HepG2 (cell line): ENCODE measurements around the gene HPS1. TPM values are rescaled to one million over a fixed set of nuclear protein-coding genes. Genes with fewer than 3 reads are reported as not detected.
A peak's percentile ranks its signal among the peaks of the same experiment; 100 is the strongest.

Source experiments
- DNMT3B ChIP-seq: conservative IDR thresholded peaks from 2 replicates; pipeline ENCODE4 v1.6.1; 2016; ENCODE audit warnings: missing biosample characterization, control low read depth
- MTF1 ChIP-seq: sonication (generic); formaldehyde crosslinking; IDR thresholded peaks from 2 replicates; pipeline ENCODE4 v1.5.0; 2020; ENCODE audit warnings: missing genetic modification reagents
- U2AF1 ChIP-seq: fragments of 200-400 bp; formaldehyde crosslinking; optimal IDR thresholded peaks from 2 replicates; pipeline ENCODE3; 2017; ENCODE audit warnings: mild to moderate bottlenecking, low read depth, low read length
- ZBTB39 ChIP-seq: sonication (generic); formaldehyde crosslinking; IDR thresholded peaks from 2 replicates; pipeline ENCODE4 v1.5.0; 2020; ENCODE audit warnings: missing genetic modification reagents
- ZNF143 ChIP-seq: sonication (generic); formaldehyde crosslinking; IDR thresholded peaks from 2 replicates; pipeline ENCODE4 v1.4.0; 2020; ENCODE audit warnings: missing genetic modification reagents
- ZNF180 ChIP-seq: sonication (generic); formaldehyde crosslinking; IDR thresholded peaks from 2 replicates; pipeline ENCODE4 v1.4.0; 2020; ENCODE audit warnings: low read depth, missing genetic modification reagents, borderline replicate concordance
- ZNF441 ChIP-seq: sonication (generic); formaldehyde crosslinking; IDR thresholded peaks from 2 replicates; pipeline ENCODE4 v1.7.0; 2021; ENCODE audit warnings: missing genetic modification reagents, borderline replicate concordance
- ZNF460 ChIP-seq: sonication (generic); formaldehyde crosslinking; IDR thresholded peaks from 2 replicates; pipeline ENCODE4 v1.5.1; 2020; ENCODE audit warnings: missing genetic modification reagents, mild to moderate bottlenecking, borderline replicate concordance
- ZNF468 ChIP-seq: sonication (generic); formaldehyde crosslinking; IDR thresholded peaks from 2 replicates; pipeline ENCODE4 v1.8.0; 2022; ENCODE audit warnings: mild to moderate bottlenecking, moderate library complexity, missing genetic modification reagents
- ZNF569 ChIP-seq: sonication (generic); formaldehyde crosslinking; IDR thresholded peaks from 2 replicates; pipeline ENCODE4 v1.5.0; 2020; ENCODE audit warnings: mild to moderate bottlenecking, missing genetic modification reagents, moderate library complexity, borderline replicate concordance
- ZNF703 ChIP-seq: sonication (generic); formaldehyde crosslinking; IDR thresholded peaks from 2 replicates; pipeline ENCODE4 v1.5.1; 2020; ENCODE audit warnings: missing genetic modification reagents, mild to moderate bottlenecking, moderate library complexity, borderline replicate concordance
- ZNF761 ChIP-seq: sonication (generic); formaldehyde crosslinking; conservative IDR thresholded peaks from 2 replicates; pipeline ENCODE4 v1.4.0; 2020; ENCODE audit warnings: mild to moderate bottlenecking, missing genetic modification reagents
- ZSCAN20 ChIP-seq: sonication (generic); formaldehyde crosslinking; IDR thresholded peaks from 2 replicates; pipeline ENCODE4 v1.4.0; 2020; ENCODE audit warnings: missing genetic modification reagents, mild to moderate bottlenecking, borderline replicate concordance
- polyA plus RNA-seq, 8 experiments: library from polyadenylated mRNA; depleted of rRNA in 3 of 8; stranded (reverse) in 7 of 8; unstranded in 1 of 8; fragments of >200 nt; fragmentation: Illumina TruSeq in 4 of 8; extraction: Trizol in 4 of 8; gene quantifications; 2 replicates each; pipeline versions ENCODE4 v1.2.1 to v1.2.3, GENCODE V29; 2011 to 2016; ENCODE audit warnings: low read depth in 4 of 8, missing spikeins in 1 of 8, mixed read lengths in 1 of 8; ENCODE audit not compliant: insufficient read depth in 1 of 8
- total RNA-seq, 5 experiments: library from RNA; depleted of rRNA; stranded (reverse); fragments of >200 nt; fragmentation: Illumina TruSeq; extraction: Trizol; gene quantifications; 2 replicates each; pipeline ENCODE4 v1.2.3, GENCODE V29; 2016; ENCODE audit warnings: low read depth in 1 of 5
- TF ChIP-seq, protein P1 (sequence below): sonication (generic); formaldehyde crosslinking; IDR thresholded peaks from 2 replicates; pipeline ENCODE4 v1.5.0; 2020; ENCODE audit warnings: mild to moderate bottlenecking, missing genetic modification reagents
- TF ChIP-seq, protein P2 (sequence below): sonication (generic); formaldehyde crosslinking; IDR thresholded peaks from 2 replicates; pipeline ENCODE4 v1.4.0; 2020; ENCODE audit warnings: missing genetic modification reagents
- TF ChIP-seq, protein P3 (sequence below): IDR thresholded peaks from 2 replicates; pipeline ENCODE4 v1.6.1; 2012; ENCODE audit warnings: low read depth, low read length, improper control_type of control experiment
- TF ChIP-seq, protein P4 (sequence below): sonication (generic); formaldehyde crosslinking; IDR thresholded peaks from 2 replicates; pipeline ENCODE4 v1.4.0; 2020; ENCODE audit warnings: missing genetic modification reagents, mild to moderate bottlenecking, borderline replicate concordance

The HPS1 gene
- total and polyA plus RNA-seq, 2 of the 13 experiments (the other 11 are each of a cell fraction or from before 2014, with no cell fraction given) = 24.6 to 25.8 TPM

DNA sequence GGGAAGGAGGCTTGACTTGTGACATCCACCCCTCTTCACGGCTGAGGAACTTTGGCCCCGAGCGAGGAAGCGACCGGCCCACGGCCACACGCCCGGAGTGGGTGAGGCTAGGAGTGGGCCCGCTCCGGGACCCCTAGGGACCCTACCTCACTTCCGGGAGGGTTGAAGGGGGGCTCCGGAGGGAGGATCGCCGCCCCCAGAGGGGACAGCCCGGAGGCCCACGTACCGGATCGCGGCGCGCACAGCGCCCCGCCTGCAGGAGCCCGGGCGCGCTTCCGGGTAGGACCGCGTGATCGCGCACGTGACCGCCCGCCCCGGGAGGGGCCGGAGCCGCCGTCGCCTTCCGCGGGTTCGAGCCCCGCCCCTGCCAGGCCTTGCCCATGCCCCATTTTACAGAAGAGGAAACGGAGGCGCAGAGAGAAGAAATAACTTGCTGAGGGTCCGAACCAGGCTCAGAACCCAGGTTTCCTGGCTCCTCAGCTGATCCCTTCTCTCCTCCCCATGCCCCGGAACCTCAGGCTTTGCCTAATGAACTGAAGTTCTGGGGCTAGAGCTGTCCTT, at the start of gene HPS1 (continued):
- TF ChIP-seq ZSCAN20 (CRISPR knock-in tag) (peak; percentile 89; the same call in 1 of the 2 replicates), ZNF180 (0 out of 2 replicates have a peak, but pooled peaks have one; percentile 35), ZNF441 (CRISPR knock-in tag) (no peak), U2AF1 (no peak), DNMT3B (no peak), ZNF703 (no peak), ZNF569 (CRISPR knock-in tag) (no peak), MTF1 (CRISPR knock-in tag) (0 out of 2 replicates have a peak, but pooled peaks have one; percentile 34), ZBTB39 (no peak), ZNF460 (CRISPR knock-in tag) (no peak), ZNF468 (no peak), ZNF761 (no peak), ZNF143 (CRISPR knock-in tag) (no peak)
- TF ChIP-seq, protein P1, sequence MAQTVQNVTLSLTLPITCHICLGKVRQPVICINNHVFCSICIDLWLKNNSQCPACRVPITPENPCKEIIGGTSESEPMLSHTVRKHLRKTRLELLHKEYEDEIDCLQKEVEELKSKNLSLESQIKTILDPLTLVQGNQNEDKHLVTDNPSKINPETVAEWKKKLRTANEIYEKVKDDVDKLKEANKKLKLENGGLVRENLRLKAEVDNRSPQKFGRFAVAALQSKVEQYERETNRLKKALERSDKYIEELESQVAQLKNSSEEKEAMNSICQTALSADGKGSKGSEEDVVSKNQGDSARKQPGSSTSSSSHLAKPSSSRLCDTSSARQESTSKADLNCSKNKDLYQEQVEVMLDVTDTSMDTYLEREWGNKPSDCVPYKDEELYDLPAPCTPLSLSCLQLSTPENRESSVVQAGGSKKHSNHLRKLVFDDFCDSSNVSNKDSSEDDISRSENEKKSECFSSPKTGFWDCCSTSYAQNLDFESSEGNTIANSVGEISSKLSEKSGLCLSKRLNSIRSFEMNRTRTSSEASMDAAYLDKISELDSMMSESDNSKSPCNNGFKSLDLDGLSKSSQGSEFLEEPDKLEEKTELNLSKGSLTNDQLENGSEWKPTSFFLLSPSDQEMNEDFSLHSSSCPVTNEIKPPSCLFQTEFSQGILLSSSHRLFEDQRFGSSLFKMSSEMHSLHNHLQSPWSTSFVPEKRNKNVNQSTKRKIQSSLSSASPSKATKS (CRISPR knock-in tag) = no peak
- TF ChIP-seq, protein P2, sequence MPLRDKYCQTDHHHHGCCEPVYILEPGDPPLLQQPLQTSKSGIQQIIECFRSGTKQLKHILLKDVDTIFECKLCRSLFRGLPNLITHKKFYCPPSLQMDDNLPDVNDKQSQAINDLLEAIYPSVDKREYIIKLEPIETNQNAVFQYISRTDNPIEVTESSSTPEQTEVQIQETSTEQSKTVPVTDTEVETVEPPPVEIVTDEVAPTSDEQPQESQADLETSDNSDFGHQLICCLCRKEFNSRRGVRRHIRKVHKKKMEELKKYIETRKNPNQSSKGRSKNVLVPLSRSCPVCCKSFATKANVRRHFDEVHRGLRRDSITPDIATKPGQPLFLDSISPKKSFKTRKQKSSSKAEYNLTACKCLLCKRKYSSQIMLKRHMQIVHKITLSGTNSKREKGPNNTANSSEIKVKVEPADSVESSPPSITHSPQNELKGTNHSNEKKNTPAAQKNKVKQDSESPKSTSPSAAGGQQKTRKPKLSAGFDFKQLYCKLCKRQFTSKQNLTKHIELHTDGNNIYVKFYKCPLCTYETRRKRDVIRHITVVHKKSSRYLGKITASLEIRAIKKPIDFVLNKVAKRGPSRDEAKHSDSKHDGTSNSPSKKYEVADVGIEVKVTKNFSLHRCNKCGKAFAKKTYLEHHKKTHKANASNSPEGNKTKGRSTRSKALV (CRISPR knock-in tag) = peak; percentile 66
- TF ChIP-seq, protein P3, sequence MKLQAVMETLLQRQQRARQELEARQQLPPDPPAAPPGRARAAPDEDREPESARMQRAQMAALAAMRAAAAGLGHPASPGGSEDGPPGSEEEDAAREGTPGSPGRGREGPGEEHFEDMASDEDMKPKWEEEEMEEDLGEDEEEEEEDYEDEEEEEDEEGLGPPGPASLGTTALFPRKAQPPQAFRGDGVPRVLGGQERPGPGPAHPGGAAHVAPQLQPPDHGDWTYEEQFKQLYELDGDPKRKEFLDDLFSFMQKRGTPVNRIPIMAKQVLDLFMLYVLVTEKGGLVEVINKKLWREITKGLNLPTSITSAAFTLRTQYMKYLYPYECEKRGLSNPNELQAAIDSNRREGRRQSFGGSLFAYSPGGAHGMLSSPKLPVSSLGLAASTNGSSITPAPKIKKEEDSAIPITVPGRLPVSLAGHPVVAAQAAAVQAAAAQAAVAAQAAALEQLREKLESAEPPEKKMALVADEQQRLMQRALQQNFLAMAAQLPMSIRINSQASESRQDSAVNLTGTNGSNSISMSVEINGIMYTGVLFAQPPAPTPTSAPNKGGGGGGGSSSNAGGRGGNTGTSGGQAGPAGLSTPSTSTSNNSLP = no peak
- TF ChIP-seq, protein P4, sequence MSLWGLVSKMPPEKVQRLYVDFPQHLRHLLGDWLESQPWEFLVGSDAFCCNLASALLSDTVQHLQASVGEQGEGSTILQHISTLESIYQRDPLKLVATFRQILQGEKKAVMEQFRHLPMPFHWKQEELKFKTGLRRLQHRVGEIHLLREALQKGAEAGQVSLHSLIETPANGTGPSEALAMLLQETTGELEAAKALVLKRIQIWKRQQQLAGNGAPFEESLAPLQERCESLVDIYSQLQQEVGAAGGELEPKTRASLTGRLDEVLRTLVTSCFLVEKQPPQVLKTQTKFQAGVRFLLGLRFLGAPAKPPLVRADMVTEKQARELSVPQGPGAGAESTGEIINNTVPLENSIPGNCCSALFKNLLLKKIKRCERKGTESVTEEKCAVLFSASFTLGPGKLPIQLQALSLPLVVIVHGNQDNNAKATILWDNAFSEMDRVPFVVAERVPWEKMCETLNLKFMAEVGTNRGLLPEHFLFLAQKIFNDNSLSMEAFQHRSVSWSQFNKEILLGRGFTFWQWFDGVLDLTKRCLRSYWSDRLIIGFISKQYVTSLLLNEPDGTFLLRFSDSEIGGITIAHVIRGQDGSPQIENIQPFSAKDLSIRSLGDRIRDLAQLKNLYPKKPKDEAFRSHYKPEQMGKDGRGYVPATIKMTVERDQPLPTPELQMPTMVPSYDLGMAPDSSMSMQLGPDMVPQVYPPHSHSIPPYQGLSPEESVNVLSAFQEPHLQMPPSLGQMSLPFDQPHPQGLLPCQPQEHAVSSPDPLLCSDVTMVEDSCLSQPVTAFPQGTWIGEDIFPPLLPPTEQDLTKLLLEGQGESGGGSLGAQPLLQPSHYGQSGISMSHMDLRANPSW (CRISPR knock-in tag) = no peak
